GM12864 (cell line): ENCODE results near the gene SLC6A13.

Experiments
- DNase-seq: peaks from one replicate; pipeline ENCODE4 v3.0.0-alpha.2; 2011; ENCODE audit warnings: low read depth
- H3K4me3 ChIP-seq: 2 replicates; pipeline ENCODE4 v1.5.1; 2011; ENCODE audit warnings: mild to moderate bottlenecking, low read depth, low read length, control low read depth
- CTCF ChIP-seq: IDR thresholded peaks from 2 replicates; pipeline ENCODE4 v1.5.1; 2011; ENCODE audit warnings: low read depth, mild to moderate bottlenecking, moderate library complexity, low read length, control low read depth, inconsistent platforms; ENCODE audit errors: missing control alignments

SLC6A13 gene

GRCh38 chr12:186006-186625, 76.5 kb downstream of the SLC6A13 start:
- TF ChIP-seq CTCF, result no peak
- H3K4me3 ChIP-seq, result no peak overlapping the region
- no peak for DNase-seq

- no peak for TF ChIP-seq CTCF
Measured at GRCh38 chr12:185576-185955, 77.1 kb downstream of the SLC6A13 start.

GRCh38 chr12:184811-185575, 77.6 kb downstream of the SLC6A13 start:
- H3K4me3 ChIP-seq, result no peak overlapping the region
- DNase-seq, result no peak
- no peak for TF ChIP-seq CTCF

More at GRCh38 chr12:185576-185955, 77.1 kb downstream of the SLC6A13 start:
- no peak overlapping the region for H3K4me3 ChIP-seq
- DNase-seq, result no peak

- no peak for DNase-seq
- no peak for TF ChIP-seq CTCF
- no peak overlapping the region for H3K4me3 ChIP-seq
Measured at GRCh38 chr12:182381-182892, 80.2 kb downstream of the SLC6A13 start.

GRCh38 chr12:181921-182320, 80.7 kb downstream of the SLC6A13 start:
- no peak overlapping the region for H3K4me3 ChIP-seq
- no peak for TF ChIP-seq CTCF
- no peak for DNase-seq

- no peak overlapping the region for H3K4me3 ChIP-seq
- peak; percentile 3 for DNase-seq
- TF ChIP-seq CTCF, result no peak
Measured at GRCh38 chr12:180445-180844, 82.2 kb downstream of the SLC6A13 start.
